GM20000 (cell line): ENCODE results near the gene PTH1R.

Source experiments
- DNase-seq: peaks from one replicate; pipeline ENCODE4 v3.0.0; 2012; ENCODE audit warnings: low spot score
- TF ChIP-seq, protein P1 (sequence below): IDR thresholded peaks from 2 replicates; pipeline ENCODE4 v1.5.1; 2012; ENCODE audit warnings: mild to moderate bottlenecking, control low read depth; ENCODE audit errors: extremely low read depth, missing control alignments

PTH1R gene

DNA sequence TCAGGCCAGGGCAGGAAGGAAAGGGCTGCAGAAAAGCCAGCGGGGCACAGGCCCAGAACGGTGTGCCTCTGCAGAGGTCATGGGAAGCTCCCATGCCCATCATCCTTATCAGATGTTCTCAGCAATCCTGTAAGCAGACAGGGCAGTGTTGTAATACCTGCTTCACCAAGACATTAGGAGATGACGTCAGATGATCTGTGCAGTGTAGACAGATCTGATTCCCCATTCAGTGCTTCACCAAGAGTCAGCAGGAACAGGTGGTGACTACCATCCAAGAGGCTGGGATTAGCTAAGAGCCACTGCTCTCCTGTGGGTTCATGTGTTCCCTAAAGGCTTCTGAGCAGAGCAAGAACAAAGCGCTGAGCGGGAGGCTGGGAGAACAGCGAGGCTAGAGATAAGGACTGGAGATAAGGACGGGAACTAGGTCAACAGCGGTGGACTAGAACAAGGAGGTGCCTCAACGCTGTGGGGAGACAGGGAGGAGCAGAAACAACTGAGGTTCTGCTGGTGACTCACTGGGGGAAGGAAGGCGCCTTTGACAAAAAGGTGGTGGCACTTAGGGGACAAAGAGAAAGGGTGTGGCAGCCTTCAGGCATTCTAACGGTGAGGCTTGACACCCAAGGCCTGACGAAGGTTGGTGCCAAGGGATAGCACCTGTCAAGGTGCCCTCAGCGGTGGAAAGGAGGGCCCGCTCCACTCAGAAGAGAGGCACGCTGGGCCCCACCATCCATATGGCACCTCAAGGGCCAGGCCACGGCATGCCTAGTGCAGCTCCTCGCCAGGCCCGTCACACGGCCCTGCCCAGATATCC lies 70.7 kb downstream of the PTH1R start:
- DNase-seq, result no peak
- TF ChIP-seq, protein P1, sequence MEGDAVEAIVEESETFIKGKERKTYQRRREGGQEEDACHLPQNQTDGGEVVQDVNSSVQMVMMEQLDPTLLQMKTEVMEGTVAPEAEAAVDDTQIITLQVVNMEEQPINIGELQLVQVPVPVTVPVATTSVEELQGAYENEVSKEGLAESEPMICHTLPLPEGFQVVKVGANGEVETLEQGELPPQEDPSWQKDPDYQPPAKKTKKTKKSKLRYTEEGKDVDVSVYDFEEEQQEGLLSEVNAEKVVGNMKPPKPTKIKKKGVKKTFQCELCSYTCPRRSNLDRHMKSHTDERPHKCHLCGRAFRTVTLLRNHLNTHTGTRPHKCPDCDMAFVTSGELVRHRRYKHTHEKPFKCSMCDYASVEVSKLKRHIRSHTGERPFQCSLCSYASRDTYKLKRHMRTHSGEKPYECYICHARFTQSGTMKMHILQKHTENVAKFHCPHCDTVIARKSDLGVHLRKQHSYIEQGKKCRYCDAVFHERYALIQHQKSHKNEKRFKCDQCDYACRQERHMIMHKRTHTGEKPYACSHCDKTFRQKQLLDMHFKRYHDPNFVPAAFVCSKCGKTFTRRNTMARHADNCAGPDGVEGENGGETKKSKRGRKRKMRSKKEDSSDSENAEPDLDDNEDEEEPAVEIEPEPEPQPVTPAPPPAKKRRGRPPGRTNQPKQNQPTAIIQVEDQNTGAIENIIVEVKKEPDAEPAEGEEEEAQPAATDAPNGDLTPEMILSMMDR, result no peak

DNA sequence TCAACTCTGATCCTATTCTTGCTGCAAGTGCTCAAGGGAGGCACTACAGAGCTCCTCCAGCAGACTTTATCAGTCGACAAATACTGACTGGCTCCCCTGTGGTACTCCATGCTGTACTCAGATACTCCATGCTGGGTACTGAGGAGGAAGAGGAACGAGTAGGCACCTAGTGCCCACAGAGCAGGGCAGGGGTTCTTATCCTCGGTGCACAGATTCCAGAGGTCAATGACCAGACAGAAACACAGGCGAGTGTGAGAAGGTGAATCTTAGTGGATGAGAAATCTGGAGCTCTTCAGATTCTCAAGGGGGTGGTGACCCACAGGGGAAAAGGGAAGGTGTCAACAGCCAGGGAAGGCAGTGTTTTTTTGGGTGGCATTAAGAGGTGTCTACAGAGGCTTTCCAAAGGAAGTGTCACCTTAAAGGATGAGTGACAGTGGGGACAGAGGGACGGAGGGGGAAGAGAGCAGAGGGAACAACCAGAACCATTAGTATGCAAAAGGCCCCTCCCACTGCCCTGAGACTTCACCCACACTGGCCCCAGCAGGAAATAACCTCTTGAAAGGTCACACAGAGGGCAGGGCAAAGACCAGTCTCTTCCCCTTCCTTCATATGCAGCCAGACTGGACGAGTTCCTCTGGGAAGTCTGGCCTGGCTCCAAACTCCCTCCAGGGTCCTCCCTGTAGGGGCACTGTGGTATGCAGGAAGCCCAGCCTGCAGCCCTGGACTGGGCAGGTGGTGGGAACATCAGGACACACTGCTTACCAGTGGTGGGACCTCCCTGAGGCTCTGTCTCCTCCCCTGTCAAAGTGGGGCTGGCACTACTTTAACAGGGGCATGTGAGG lies 71.5 kb downstream of the PTH1R start:
- TF ChIP-seq, protein P1, result no peak
- DNase-seq, result peak; percentile 56

DNA sequence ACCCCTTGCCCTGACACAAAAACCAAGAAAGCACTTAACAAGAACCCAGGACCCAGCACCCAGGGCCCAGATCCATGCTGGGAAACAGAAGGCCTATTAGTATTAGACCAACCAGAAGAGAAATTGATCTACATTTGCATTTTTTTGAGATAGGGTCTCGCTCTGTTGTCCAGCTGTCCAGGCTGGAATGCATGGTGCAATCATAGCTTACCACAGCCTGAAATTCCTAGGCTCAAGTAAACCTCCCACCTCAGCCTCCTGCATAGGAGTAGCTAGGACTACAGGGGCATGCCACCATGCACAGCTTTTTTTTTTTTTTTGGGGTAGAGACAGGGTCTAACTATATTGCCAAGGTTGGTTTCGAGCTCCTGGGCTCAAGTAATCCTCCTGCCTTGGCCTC lies 72.7 kb downstream of the PTH1R start:
- DNase-seq, result no peak
- TF ChIP-seq, protein P1, result no peak

GRCh38 chr3:46950650-46951241 lies 73.2 kb downstream of the PTH1R start:
- DNase-seq, result no peak
- TF ChIP-seq, protein P1, result no peak

DNA sequence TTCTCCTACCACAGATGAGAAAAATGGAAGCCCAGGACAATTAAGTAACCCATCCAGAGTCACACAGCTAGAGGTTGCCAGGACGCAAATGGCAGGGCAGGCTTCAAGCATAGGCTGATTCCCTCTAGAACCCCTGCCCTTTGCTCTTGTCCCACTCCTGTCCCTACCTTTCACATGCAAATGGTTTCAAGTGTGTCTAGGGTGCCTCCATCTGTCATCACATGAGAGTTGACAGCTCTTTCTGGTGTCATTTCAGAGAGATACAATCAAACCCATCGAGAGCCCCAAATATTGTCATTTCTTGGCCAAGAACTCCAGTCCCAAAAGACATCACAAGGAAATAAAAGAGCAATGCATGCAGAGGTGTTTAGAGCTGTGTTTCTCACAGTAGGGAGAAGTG lies 75.3 kb downstream of the PTH1R start:
- DNase-seq, result no peak
- TF ChIP-seq, protein P1, result no peak
